Osteoblast (primary cell): ENCODE data around the gene EDIL3. TPM values are rescaled to one million over a fixed set of nuclear protein-coding genes. Genes with fewer than 3 reads are reported as not detected.

ENCODE experiments used
- DNase-seq: peaks from one replicate; pipeline ENCODE4 v3.0.0; 2011; ENCODE audit warnings: low spot score, mixed read lengths; ENCODE audit not compliant: insufficient read length; ENCODE audit errors: missing footprints
- H2AFZ ChIP-seq: 2 replicates; pipeline ENCODE4 v1.6.0; 2011; ENCODE audit warnings: mild to moderate bottlenecking, low read length
- H3K27ac ChIP-seq: 2 replicates; pipeline ENCODE4 v1.5.1; 2011; ENCODE audit warnings: mild to moderate bottlenecking, low read depth, low read length, moderate library complexity
- H3K27me3 ChIP-seq: 2 replicates; pipeline ENCODE4 v1.6.0; 2012; ENCODE audit warnings: mild to moderate bottlenecking, control low read depth, inconsistent platforms, low read length, moderate library complexity; ENCODE audit not compliant: insufficient read depth
- H3K36me3 ChIP-seq: 2 replicates; pipeline ENCODE4 v1.5.1; 2011; ENCODE audit warnings: mild to moderate bottlenecking, low read length, control low read depth, moderate library complexity; ENCODE audit not compliant: insufficient read depth
- H3K4me1 ChIP-seq: 2 replicates; pipeline ENCODE4 v1.5.1; 2011; ENCODE audit warnings: mild to moderate bottlenecking, low read length, control low read depth, moderate library complexity; ENCODE audit not compliant: insufficient read depth
- H3K4me2 ChIP-seq: 2 replicates; pipeline ENCODE4 v1.6.0; 2011; ENCODE audit warnings: mild to moderate bottlenecking, low read length; ENCODE audit not compliant: insufficient read depth
- H3K4me3 ChIP-seq: fragments of 200-600 bp; sonication (generic); 3 replicates; pipeline ENCODE4 v1.5.1; 2012; ENCODE audit warnings: mild to moderate bottlenecking, low read length, inconsistent platforms; ENCODE audit not compliant: insufficient read depth
- H3K79me2 ChIP-seq: 2 replicates; pipeline ENCODE4 v1.6.0; 2012; ENCODE audit warnings: mild to moderate bottlenecking, low read length, control low read depth, inconsistent platforms; ENCODE audit not compliant: insufficient read depth
- H3K9me3 ChIP-seq: 2 replicates; pipeline ENCODE4 v1.5.1; 2011; ENCODE audit warnings: low read depth, low read length, control low read depth
- H4K20me1 ChIP-seq: 2 replicates; pipeline ENCODE4 v1.6.0; 2012; ENCODE audit warnings: mild to moderate bottlenecking, low read length, control low read depth; ENCODE audit not compliant: insufficient read depth
- CTCF ChIP-seq: IDR thresholded peaks from 2 replicates; pipeline ENCODE4 v1.5.1; 2011; ENCODE audit warnings: mild to moderate bottlenecking, low read depth, low read length, moderate library complexity; ENCODE audit errors: extremely low read depth
- total RNA-seq: library from RNA; depleted of rRNA; stranded (reverse); fragments of >200 nt; gene quantifications from 2 replicates; pipeline ENCODE4 v1.2.3, GENCODE V29; 2012

The EDIL3 gene
- total RNA-seq, 1 donor: 366 TPM

- Histone ChIP-seq H3K4me2 (peak overlapping the region; percentile 14), H3K4me1 (peaks cover 40% of the 10 kb centered on the region), H3K4me3 (no peak overlapping the region), H3K36me3 (no peaks in the 10 kb centered on the region), H4K20me1 (no peaks in the 10 kb centered on the region), H3K79me2 (no peaks in the 10 kb centered on the region), H3K9me3 (no peaks in the 10 kb centered on the region), H2AFZ (peak overlapping the region; percentile 11), H3K27me3 (no peaks in the 10 kb centered on the region), H3K27ac (peak overlapping the region; percentile 12)
- no peak for TF ChIP-seq CTCF
- no peak for DNase-seq
These were observed 465.3 kb downstream of the EDIL3 start for GRCh38 chr5:83919071-83920041.

- Histone ChIP-seq H3K4me1 (peaks cover 31% of the 10 kb centered on the region), H3K4me3 (no peak overlapping the region), H3K9me3 (no peaks in the 10 kb centered on the region), H3K27me3 (no peaks in the 10 kb centered on the region), H2AFZ (peak overlapping the region; percentile 48), H3K4me2 (no peak overlapping the region), H3K27ac (no peak overlapping the region), H4K20me1 (no peaks in the 10 kb centered on the region), H3K79me2 (no peaks in the 10 kb centered on the region), H3K36me3 (no peaks in the 10 kb centered on the region)
- no peak for TF ChIP-seq CTCF
- DNase-seq: no peak
These were observed 467.3 kb downstream of the EDIL3 start for GRCh38 chr5:83917261-83917908.

GRCh38 chr5:83914662-83915418 lies 469.8 kb downstream of the EDIL3 start:
- no peaks in the 10 kb centered on the region for H3K27me3 ChIP-seq
- no peaks in the 10 kb centered on the region for H3K79me2 ChIP-seq
- no peaks in the 10 kb centered on the region for H4K20me1 ChIP-seq
- H3K36me3 ChIP-seq: no peaks in the 10 kb centered on the region
- H3K4me1 ChIP-seq: peaks cover 31% of the 10 kb centered on the region
- H3K9me3 ChIP-seq: no peaks in the 10 kb centered on the region
- H2AFZ ChIP-seq: no peak overlapping the region
- no peak overlapping the region for H3K4me3 ChIP-seq
- no peak for TF ChIP-seq CTCF
- no peak overlapping the region for H3K4me2 ChIP-seq
- DNase-seq: no peak
- peak overlapping the region; percentile 62 for H3K27ac ChIP-seq
